Measurements from ENCODE around the gene RGS19.

GRCh38 chr20:64045346-64046011 lies 33.8 kb downstream of the RGS19 start:
- TF ChIP-seq CTCF (IDR thresholded peaks at IDR 0.05) (no peak), ZFX (IDR thresholded peaks at IDR 0.05; ENCODE audit: borderline replicate concordance) (no peak)
